Neural crest cell (in vitro differentiated cells): Measurements from ENCODE around the gene ADGRG6. TPM values are rescaled to one million over a fixed set of nuclear protein-coding genes. Genes with fewer than 3 reads are reported as not detected.
A peak's percentile ranks its signal among the peaks of the same experiment; 100 is the strongest.
"Not testable (repeated sequence)": the region's sequence is repeated elsewhere in the genome, so short reads cannot be mapped to it uniquely, and the experiment has no call there.

Source experiments
- DNase-seq: peaks from one replicate; pipeline ENCODE4 v3.0.0; 2021; ENCODE audit warnings: low read depth, mixed read lengths, low spot score
- H3K27ac Mint-ChIP-seq: one replicate; pipeline ENCODE4 v1.8.0; 2021; ENCODE audit warnings: mild to moderate bottlenecking, mixed read lengths; ENCODE audit not compliant: unreplicated experiment
- H3K27me3 Mint-ChIP-seq: 2 replicates; pipeline ENCODE4 v1.8.0; 2021; ENCODE audit warnings: low read depth, mild to moderate bottlenecking, mixed read lengths
- H3K36me3 Mint-ChIP-seq: 2 replicates; pipeline ENCODE4 v1.8.0; 2021; ENCODE audit warnings: low read depth, mild to moderate bottlenecking, mixed read lengths
- H3K4me1 Mint-ChIP-seq: 2 replicates; pipeline ENCODE4 v1.8.0; 2021; ENCODE audit warnings: mixed read lengths
- H3K4me3 Mint-ChIP-seq: one replicate; pipeline ENCODE4 v1.8.0; 2021; ENCODE audit warnings: mild to moderate bottlenecking, mixed read lengths
- H3K9me3 Mint-ChIP-seq: 2 replicates; pipeline ENCODE4 v1.8.0; 2021; ENCODE audit warnings: mixed read lengths
- CTCF ChIP-seq: fragments of 200-600 bp; sonication (generic); conservative IDR thresholded peaks from 2 replicates; pipeline ENCODE4 v1.5.0; 2021; ENCODE audit warnings: antibody characterized with exemption, mild to moderate bottlenecking
- total RNA-seq: library from RNA; stranded (reverse); gene quantifications from 2 replicates; pipeline ENCODE4 v1.2.1, GENCODE V29; 2021

ADGRG6 gene
- total RNA-seq, 1 donor from 2014 or later = 78.9 TPM

GRCh38 chr6:142275236-142276006, 26.4 kb upstream of the ADGRG6 start:
- H3K27ac Mint-ChIP-seq = peak overlapping the region; percentile 16
- H3K4me3 Mint-ChIP-seq = no peak overlapping the region

DNA sequence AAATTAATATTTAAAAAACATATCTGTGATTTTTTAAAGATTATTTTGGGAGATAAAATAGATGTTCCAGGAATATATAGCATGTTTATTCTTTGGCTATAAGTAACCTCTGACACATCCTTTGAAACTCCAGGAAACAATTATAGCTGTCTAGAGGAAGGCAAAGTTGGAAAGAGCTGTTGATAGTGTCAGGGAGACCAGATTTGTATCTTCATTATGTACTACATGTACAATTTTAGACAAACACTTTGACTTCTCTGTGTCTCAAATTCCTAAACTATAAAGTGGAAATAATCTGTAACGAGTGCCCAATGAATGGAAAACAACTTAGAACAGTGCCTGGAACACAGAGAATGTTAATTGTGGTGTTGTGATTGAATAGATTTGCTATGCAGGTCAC, 25.6 kb upstream of the ADGRG6 start:
- Mint-ChIP-seq H3K27me3 (no peaks in the 10 kb centered on the region), H3K4me1 (peaks cover 9% of the 10 kb centered on the region)

More at GRCh38 chr6:142275236-142276006, 26.4 kb upstream of the ADGRG6 start:
- TF ChIP-seq CTCF = no peak
- DNase-seq = no peak
- no peaks in the 10 kb centered on the region for H3K27me3 Mint-ChIP-seq
- H3K4me1 Mint-ChIP-seq = peaks cover 9% of the 10 kb centered on the region
- H3K36me3 Mint-ChIP-seq = no peaks in the 10 kb centered on the region
- no peaks in the 10 kb centered on the region for H3K9me3 Mint-ChIP-seq

DNA sequence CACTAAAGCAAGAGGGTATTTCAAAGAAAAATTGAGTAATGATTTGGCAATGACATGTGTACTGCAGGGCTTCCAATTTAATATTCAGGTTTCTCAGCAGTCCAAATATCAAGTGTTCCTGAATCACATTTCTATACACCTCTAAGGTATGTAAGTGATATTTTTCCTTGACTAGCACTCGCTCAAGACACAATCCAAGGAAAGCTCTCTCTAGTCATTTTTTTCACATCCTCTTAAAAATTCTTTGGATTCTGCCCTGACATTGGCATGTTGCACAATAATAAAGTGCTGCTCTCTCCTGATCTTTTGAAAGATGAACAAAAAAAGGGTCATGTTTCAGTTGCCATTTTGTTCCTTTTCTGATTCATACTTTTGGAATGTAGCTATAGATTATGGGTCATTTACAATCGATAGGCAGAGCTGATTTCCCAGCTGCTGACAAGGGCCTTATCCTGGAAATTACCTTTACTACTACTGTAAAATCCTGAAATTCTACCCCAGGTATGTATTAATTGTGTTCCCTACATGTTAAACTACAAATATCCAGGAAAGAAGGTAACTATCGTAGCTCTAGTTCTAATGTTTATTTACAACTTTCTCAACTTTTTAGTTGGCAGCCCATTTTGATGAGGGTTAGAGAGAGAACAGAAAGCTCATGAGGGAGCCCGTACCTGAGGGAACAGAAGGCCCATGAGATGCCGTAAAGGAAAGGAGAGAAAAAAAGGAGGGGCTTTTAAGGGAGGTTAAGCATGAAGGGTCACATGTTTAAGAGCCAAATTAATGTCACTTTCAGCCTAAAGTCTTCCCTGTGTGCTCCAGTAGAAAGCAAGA, 22.2 kb upstream of the ADGRG6 start:
- Mint-ChIP-seq H3K4me1 (peaks cover 9% of the 10 kb centered on the region), H3K27me3 (no peaks in the 10 kb centered on the region), H3K27ac (no peak overlapping the region), H3K36me3 (peaks cover 8% of the 10 kb centered on the region), H3K9me3 (peaks cover 12% of the 10 kb centered on the region), H3K4me3 (no peak overlapping the region)
- DNase-seq = no peak
- no peak for TF ChIP-seq CTCF

More for the DNA sequence above, 25.6 kb upstream of the ADGRG6 start:
- DNase-seq = no peak
- Mint-ChIP-seq H3K27ac (no peak overlapping the region), H3K36me3 (no peaks in the 10 kb centered on the region), H3K9me3 (peaks cover 3% of the 10 kb centered on the region), H3K4me3 (no peak overlapping the region)
- TF ChIP-seq CTCF = no peak

DNA sequence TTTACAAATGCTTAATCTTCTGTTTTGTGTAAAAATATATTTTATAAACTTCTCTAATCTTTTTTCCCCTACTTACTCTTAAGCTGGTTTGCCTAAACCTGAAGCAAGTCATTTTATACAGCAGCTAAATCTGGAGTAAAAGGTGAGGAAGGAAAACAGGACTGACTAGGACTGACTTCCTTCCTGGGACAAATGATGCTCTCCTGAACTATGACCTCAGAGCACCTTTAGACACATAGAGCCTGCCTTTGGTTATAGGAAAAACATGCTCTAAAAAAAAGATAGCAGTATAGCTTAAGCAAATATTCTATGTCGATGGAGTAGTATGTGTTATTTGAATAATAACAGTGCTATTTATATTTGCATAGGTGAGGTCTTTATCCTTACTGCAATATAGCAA, 21.5 kb upstream of the ADGRG6 start:
- Mint-ChIP-seq H3K4me3 (no peak overlapping the region), H3K27ac (no peak overlapping the region), H3K36me3 (peaks cover 11% of the 10 kb centered on the region), H3K4me1 (peaks cover 9% of the 10 kb centered on the region), H3K9me3 (peaks cover 15% of the 10 kb centered on the region), H3K27me3 (no peaks in the 10 kb centered on the region)
- no peak for DNase-seq
- no peak for TF ChIP-seq CTCF

DNA sequence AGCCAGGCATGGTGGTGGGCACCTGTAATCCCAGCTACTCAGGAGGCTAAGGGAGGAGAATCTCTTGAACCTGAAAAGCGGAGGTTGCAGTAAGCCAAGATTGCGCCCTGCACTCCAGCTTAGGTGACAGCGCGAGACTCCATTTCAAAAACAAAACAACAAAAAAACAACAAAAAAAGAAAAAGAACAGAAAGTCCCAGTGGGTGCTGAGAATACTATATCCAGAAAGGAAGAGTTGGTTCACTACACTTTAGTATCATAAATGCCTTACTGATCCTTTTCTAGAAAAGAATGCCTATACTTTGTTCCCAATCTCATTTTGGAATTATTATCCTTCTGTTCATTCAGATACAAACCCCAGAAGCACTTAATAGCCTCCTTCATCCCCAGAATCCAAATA, 20.9 kb upstream of the ADGRG6 start:
- no peak for DNase-seq
- H3K27ac Mint-ChIP-seq = no peak overlapping the region
- H3K27me3 Mint-ChIP-seq = no peaks in the 10 kb centered on the region
- H3K9me3 Mint-ChIP-seq = peaks cover 16% of the 10 kb centered on the region
- H3K4me1 Mint-ChIP-seq = peaks cover 3% of the 10 kb centered on the region
- H3K36me3 Mint-ChIP-seq = peaks cover 12% of the 10 kb centered on the region
- H3K4me3 Mint-ChIP-seq = no peak overlapping the region
- TF ChIP-seq CTCF = no peak

GRCh38 chr6:142283138-142283537, 18.7 kb upstream of the ADGRG6 start:
- H3K36me3 Mint-ChIP-seq = peaks cover 12% of the 10 kb centered on the region
- H3K9me3 Mint-ChIP-seq = peaks cover 16% of the 10 kb centered on the region
- not testable (repeated sequence) for H3K4me3 Mint-ChIP-seq, H3K27me3 Mint-ChIP-seq, DNase-seq, H3K4me1 Mint-ChIP-seq, H3K27ac Mint-ChIP-seq
